ENCODE results near the gene KRTAP21-3. TPM values are rescaled to one million over a fixed set of nuclear protein-coding genes. Genes with fewer than 3 reads are reported as not detected.

Gene KRTAP21-3
- total and polyA plus RNA-seq, 10 of the 15 experiments (the other 5 are each of a cell fraction or from before 2014, with no cell fraction given) = not detected

DNA sequence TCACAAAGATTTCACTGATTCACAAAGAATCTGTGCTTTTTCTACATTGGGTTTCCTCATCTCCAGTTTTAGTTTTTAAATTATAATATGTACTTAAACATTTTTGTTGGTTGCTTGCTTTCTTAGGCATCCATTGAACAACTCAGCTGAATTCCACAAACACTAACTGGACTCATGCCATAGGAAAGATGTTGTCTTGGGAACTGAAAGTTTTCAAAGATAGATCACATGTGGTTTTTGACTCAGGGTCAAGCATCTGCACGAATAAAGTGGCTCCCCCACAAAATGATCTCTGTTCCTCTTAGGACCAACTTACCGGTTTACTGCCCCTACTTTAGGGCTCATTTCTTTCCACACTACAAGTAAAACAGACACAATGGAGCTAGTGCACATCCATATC is 39.7 kb upstream of the KRTAP21-3 start:
- RAD21 ChIA-PET (ENCODE audit: unreplicated experiment) = no interaction called here
- no peak overlapping the region for H2AFZ ChIP-seq (ENCODE audit: control insufficient read depth, low read depth, low read length)
- 13% methylated on average over 2 of the region's 2 CpGs for WGBS (ENCODE audit: insufficient coverage, insufficient replicate concordance, low lambda C conversion rate, missing lambda C conversion rate)
- H3K9me3 ChIP-seq (replicated peaks; ENCODE audit: control insufficient read depth, insufficient read depth, low read length) = no peaks in the 10 kb centered on the region; the same call in 2 of the 3 replicates
- CTCF ChIA-PET = no interaction called here
- H3K36me3 ChIP-seq (ENCODE audit: control insufficient read depth in 2 of 2, insufficient read depth in 2 of 2, low read length in 1 of 2) = no peaks in the 10 kb centered on the region
- H3K27me3 ChIP-seq (replicated peaks in 1 of 2; ENCODE audit: control insufficient read depth in 2 of 2, insufficient read depth in 2 of 2, low read length in 1 of 2) = no peaks in the 10 kb centered on the region
- SMC1A ChIA-PET (ENCODE audit: uncharacterized antibody, unreplicated experiment) = no interaction called here
- no peaks in the 10 kb centered on the region for H3K4me1 ChIP-seq (ENCODE audit: control insufficient read depth, insufficient read depth, low read length)
- H3K27ac ChIP-seq (ENCODE audit: control insufficient read depth, insufficient read depth) = no peak overlapping the region
- BruUV-seq (replicated peaks) = no TSS peak
- H3K79me2 ChIP-seq (ENCODE audit: control insufficient read depth, insufficient read depth, low read length) = no peaks in the 10 kb centered on the region
- no peak for ATAC-seq
- POLR2A ChIA-PET = no interaction called here
- in situ Hi-C loops (cut with MboI) (no loop called here), intact Hi-C loops (cut with micrococcal nuclease; ENCODE audit: unreplicated experiment) (no loop called here)
- H3K4me2 ChIP-seq (ENCODE audit: control insufficient read depth, insufficient read depth) = no peak overlapping the region
- DNase-seq (ENCODE audit: low read depth, low spot score) = no peak
- no peak overlapping the region for H3K9ac ChIP-seq (ENCODE audit: control insufficient read depth, insufficient read depth, low read length)
- no peak overlapping the region for H3K4me3 ChIP-seq
- FAIRE-seq = no peak
- no peaks in the 10 kb centered on the region for H4K20me1 ChIP-seq (ENCODE audit: control insufficient read depth, insufficient read depth)
- TF ChIP-seq MXI1 (IDR thresholded peaks at IDR 0.05; ENCODE audit: low read depth, low read length) = no peak
- no peak for TF ChIP-seq RCOR1 (conservative IDR thresholded peaks at IDR 0.05; ENCODE audit: low read depth, low read length)
- TF ChIP-seq, protein P1, sequence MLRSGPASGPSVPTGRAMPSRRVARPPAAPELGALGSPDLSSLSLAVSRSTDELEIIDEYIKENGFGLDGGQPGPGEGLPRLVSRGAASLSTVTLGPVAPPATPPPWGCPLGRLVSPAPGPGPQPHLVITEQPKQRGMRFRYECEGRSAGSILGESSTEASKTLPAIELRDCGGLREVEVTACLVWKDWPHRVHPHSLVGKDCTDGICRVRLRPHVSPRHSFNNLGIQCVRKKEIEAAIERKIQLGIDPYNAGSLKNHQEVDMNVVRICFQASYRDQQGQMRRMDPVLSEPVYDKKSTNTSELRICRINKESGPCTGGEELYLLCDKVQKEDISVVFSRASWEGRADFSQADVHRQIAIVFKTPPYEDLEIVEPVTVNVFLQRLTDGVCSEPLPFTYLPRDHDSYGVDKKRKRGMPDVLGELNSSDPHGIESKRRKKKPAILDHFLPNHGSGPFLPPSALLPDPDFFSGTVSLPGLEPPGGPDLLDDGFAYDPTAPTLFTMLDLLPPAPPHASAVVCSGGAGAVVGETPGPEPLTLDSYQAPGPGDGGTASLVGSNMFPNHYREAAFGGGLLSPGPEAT (IDR thresholded peaks at IDR 0.05; ENCODE audit: low read depth) = no peak
- TF ChIP-seq GATAD2B (conservative IDR thresholded peaks at IDR 0.05; ENCODE audit: low read depth) = no peak
- no peak for TF ChIP-seq POLR2AphosphoS5 (IDR thresholded peaks at IDR 0.05; ENCODE audit: low read length)
- no peak for TF ChIP-seq ZNF274 (IDR thresholded peaks at IDR 0.05; ENCODE audit: insufficient read depth, insufficient read length)
- no peak for TF ChIP-seq USF2 (IDR thresholded peaks at IDR 0.05; ENCODE audit: borderline replicate concordance, low read depth, low read length)
- TF ChIP-seq, protein P2, sequence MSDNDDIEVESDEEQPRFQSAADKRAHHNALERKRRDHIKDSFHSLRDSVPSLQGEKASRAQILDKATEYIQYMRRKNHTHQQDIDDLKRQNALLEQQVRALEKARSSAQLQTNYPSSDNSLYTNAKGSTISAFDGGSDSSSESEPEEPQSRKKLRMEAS (IDR thresholded peaks at IDR 0.05; ENCODE audit: low read depth, low read length) = no peak
- TF ChIP-seq CEBPB (IDR thresholded peaks at IDR 0.05; ENCODE audit: borderline replicate concordance in 1 of 2, low read depth in 2 of 2, low read length in 2 of 2) = no peak
- no peak for TF ChIP-seq RAD51 (IDR thresholded peaks at IDR 0.05)
- TF ChIP-seq BHLHE40 (IDR thresholded peaks at IDR 0.05; ENCODE audit: borderline replicate concordance in 1 of 2, low read depth in 2 of 2, low read length in 1 of 2) = no peak
- TF ChIP-seq CREB1 (IDR thresholded peaks at IDR 0.05; ENCODE audit: low read depth) = no peak
- no peak for TF ChIP-seq ATF3 (IDR thresholded peaks at IDR 0.05; ENCODE audit: borderline replicate concordance, extremely low read depth, low read depth, low read length)
- no peak for TF ChIP-seq RB1 (IDR thresholded peaks at IDR 0.05; ENCODE audit: borderline replicate concordance)
- TF ChIP-seq PRDM15 (CRISPR knock-in tag; IDR thresholded peaks at IDR 0.05) = no peak

All from GM12878 (cell line).